ENCODE data around the gene TAAR5. TPM values are rescaled to one million over a fixed set of nuclear protein-coding genes. Genes with fewer than 3 reads are reported as not detected.
A peak's percentile ranks its signal among the peaks of the same experiment; 100 is the strongest.
"Not testable (repeated sequence)": the region's sequence is repeated elsewhere in the genome, so short reads cannot be mapped to it uniquely, and the experiment has no call there.

Gene TAAR5, protein sequence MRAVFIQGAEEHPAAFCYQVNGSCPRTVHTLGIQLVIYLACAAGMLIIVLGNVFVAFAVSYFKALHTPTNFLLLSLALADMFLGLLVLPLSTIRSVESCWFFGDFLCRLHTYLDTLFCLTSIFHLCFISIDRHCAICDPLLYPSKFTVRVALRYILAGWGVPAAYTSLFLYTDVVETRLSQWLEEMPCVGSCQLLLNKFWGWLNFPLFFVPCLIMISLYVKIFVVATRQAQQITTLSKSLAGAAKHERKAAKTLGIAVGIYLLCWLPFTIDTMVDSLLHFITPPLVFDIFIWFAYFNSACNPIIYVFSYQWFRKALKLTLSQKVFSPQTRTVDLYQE
- total RNA-seq: not detected
- polyA plus RNA-seq: not detected
- total RNA-seq: 0 reads per million in 6 experiments

DNA sequence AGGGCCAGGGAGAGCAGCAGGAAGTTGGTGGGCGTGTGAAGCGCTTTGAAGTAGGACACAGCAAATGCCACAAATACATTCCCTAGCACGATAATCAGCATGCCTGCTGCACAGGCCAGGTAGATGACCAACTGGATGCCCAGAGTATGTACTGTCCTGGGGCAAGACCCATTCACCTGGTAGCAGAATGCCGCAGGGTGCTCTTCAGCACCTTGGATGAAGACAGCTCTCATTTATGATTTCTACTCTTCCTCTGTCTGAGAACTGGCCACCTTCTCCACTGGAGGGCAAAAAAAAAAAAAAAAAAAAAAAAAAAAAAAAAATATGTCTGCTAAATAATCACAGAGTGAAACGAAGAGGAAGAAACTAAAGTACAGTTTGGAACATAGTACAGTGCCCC lies at the start of gene TAAR5:
TAAR5 (minus strand) TSS at position 288 of the 400 bp plus-strand sequence; CDS start at position 233, 55 bp downstream.
- Mint-ChIP-seq H3K4me1 (no peaks in the 10 kb centered on the region), H3K27me3 (peaks cover 9 to 49% (median 17%) of the 10 kb centered on the region in 5 donors), H3K27ac (peak within 1 kb of the TSS in 1 of 10 donors; percentile 15), H3K4me3 (no peak within 1 kb of the TSS), H3K9me3 (peaks cover 0 to 2% (median 0%) of the 10 kb centered on the region in 9 donors), H3K36me3 (no peaks in the 10 kb centered on the region)
- ATAC-seq (no peak), DNase-seq (no peak)
- POLR2A ChIA-PET: no interaction called here

DNA sequence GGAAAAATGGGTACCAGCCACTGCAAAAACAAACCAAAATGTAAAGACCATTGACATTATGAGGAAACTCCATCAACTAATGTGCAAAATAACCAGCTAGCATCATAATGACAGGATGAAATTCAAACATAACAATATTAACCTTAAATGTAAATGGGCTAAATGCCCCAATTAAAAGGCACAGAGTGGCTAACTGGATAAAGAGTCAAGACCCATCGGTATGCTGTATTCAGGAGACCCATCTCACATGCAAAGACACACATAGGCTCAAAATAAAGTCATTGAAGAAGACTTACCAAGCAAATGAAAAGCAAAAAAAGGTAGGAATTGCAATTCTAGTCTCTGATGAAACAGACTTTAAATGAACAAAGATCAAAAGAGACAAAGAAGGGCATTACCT lies 47.6 kb upstream of the TAAR5 start:
- H3K36me3 Mint-ChIP-seq, ATAC-seq, H3K4me1 Mint-ChIP-seq, H3K27ac Mint-ChIP-seq, DNase-seq, POLR2A ChIA-PET, H3K4me3 Mint-ChIP-seq: not testable (repeated sequence)
- Mint-ChIP-seq H3K27me3 (peaks cover 14 to 45% (median 40%) of the 10 kb centered on the region in 5 donors), H3K9me3 (peaks cover 0 to 14% (median 5%) of the 10 kb centered on the region in 9 donors)

DNA sequence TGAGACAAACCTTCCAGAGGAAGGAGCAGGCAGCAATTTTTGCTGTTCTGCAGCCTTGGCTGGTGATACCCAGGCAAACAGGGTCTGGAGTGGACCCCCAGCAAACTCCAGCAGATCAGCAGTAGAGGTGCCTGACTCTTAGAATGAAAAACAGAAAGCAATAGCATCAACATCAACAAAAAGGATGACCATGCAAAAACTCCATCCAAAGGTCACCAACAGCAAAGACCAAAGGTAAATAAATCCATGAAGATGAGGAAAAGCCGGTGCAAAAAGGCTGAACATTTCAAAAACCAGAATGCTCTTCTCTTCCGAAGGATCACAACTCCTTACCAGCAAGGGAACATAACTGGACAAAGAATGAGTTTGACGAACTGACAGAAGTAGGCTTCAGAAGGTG lies 46.4 kb upstream of the TAAR5 start:
- H3K4me3 Mint-ChIP-seq, POLR2A ChIA-PET, ATAC-seq, H3K4me1 Mint-ChIP-seq, H3K27ac Mint-ChIP-seq, DNase-seq, H3K36me3 Mint-ChIP-seq: not testable (repeated sequence)
- H3K27me3 Mint-ChIP-seq: peaks cover 14 to 50% (median 40%) of the 10 kb centered on the region in 5 donors
- peaks cover 0 to 14% (median 5%) of the 10 kb centered on the region in 9 donors for H3K9me3 Mint-ChIP-seq

DNA sequence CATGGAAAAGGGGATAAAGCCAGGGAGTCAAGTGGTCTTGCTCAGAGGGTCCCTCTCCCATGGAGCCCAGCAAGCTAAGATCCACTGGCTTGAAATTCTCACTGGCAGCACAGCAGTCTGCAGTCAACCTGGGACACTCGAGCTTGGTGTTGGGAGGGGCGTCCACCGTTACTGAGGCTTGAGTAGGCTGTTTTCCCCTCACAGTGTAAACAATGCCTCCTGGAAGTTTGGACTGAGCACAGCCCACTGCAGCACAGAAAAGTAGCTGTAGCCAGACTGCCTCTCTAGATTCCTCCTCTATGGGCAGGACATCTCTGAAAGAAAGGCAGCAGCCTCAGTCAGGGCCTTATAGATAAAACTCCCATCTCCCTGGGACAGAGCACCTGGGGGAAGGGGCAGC lies 45.7 kb upstream of the TAAR5 start:
- H3K36me3 Mint-ChIP-seq, H3K4me1 Mint-ChIP-seq, H3K27ac Mint-ChIP-seq, H3K4me3 Mint-ChIP-seq, ATAC-seq, POLR2A ChIA-PET, DNase-seq: not testable (repeated sequence)
- Mint-ChIP-seq H3K9me3 (peaks cover 0 to 14% (median 5%) of the 10 kb centered on the region in 9 donors), H3K27me3 (peaks cover 18 to 54% (median 43%) of the 10 kb centered on the region in 5 donors)

DNA sequence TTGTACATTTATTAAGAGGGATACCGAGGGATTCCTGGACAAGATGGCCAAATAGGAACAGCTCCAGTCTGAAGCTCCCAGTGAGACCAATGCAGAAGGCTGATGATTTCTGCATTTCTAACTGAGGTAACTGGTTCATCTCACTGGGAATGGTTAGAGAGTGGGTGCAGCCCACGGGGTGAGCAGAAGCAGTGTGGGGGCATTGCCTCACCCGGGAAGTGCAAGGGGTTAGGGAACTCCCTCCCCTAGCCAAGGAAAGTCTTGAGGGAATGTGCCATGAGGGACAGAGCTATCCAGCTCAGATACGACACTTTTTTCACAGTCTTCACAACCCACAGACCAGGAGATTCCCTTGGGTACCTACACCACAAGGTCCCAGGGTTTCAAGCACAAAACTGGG lies 45.3 kb upstream of the TAAR5 start:
- POLR2A ChIA-PET: no interaction called here
- Mint-ChIP-seq H3K4me3 (no peak overlapping the region), H3K36me3 (no peaks in the 10 kb centered on the region), H3K27ac (no peak overlapping the region), H3K27me3 (peaks cover 16 to 54% (median 43%) of the 10 kb centered on the region in 5 donors), H3K4me1 (no peaks in the 10 kb centered on the region), H3K9me3 (peaks cover 0 to 14% (median 5%) of the 10 kb centered on the region in 9 donors)
- DNase-seq (no peak), ATAC-seq (no peak)

DNA sequence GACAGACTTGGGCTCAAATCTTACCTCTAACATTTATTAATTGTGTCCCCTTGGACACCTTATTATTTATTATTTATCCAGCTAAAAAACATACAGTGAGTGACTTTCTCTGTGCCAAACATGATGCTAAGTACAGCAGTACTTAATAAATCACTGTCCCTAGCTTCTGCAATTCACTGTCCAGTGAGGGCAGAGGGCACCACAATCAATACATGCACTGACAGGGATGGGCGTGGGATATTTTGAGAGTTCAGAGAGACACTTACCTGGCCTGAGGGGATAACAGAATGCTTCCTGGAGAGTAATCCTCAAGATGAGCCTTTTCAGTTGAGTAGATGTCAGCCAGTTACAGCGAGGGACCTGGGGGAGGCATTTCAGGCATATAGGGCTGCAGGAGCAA lies 43.8 kb upstream of the TAAR5 start:
- ATAC-seq (no peak), DNase-seq (no peak)
- Mint-ChIP-seq H3K4me1 (no peaks in the 10 kb centered on the region), H3K27ac (no peak overlapping the region), H3K4me3 (no peak overlapping the region), H3K36me3 (no peaks in the 10 kb centered on the region), H3K27me3 (peaks cover 20 to 62% (median 45%) of the 10 kb centered on the region in 5 donors), H3K9me3 (peaks cover 0 to 16% (median 6%) of the 10 kb centered on the region in 9 donors)
- POLR2A ChIA-PET: no interaction called here

DNA sequence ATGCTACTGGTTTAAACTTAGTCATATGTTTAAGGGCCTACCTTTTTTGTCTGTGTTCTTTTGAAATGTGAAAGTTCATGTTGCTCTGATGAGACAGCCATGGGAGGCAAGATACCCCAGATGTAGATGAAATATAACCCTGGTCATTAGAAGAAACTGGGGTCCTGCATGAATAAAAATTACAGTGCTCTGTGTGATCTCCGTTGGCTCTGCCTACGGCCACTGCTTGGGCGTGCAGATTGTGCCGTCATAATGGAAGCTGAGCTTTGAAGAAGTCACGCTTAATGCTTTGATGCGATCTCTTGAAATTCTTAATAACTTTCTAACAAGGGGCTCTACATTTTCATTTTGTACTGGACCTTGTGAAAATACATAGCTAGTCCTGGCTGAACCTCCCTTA lies 34.6 kb upstream of the TAAR5 start, which contains the start of gene TAAR2:
TAAR2 (minus strand) TSS at position 101 of the 400 bp plus-strand sequence; CDS start at position 101, 0 bp downstream.
- H3K27ac Mint-ChIP-seq: no peak within 1 kb of the TSS
- peaks cover 6 to 41% (median 17%) of the 10 kb centered on the region in 5 donors for H3K27me3 Mint-ChIP-seq
- H3K9me3 Mint-ChIP-seq: peaks cover 0 to 18% (median 3%) of the 10 kb centered on the region in 9 donors
- no peak within 1 kb of the TSS for H3K4me3 Mint-ChIP-seq
- POLR2A ChIA-PET: no interaction called here
- DNase-seq (no peak), ATAC-seq (no peak)
- no peaks in the 10 kb centered on the region for H3K36me3 Mint-ChIP-seq
- no peaks in the 10 kb centered on the region for H3K4me1 Mint-ChIP-seq

DNA sequence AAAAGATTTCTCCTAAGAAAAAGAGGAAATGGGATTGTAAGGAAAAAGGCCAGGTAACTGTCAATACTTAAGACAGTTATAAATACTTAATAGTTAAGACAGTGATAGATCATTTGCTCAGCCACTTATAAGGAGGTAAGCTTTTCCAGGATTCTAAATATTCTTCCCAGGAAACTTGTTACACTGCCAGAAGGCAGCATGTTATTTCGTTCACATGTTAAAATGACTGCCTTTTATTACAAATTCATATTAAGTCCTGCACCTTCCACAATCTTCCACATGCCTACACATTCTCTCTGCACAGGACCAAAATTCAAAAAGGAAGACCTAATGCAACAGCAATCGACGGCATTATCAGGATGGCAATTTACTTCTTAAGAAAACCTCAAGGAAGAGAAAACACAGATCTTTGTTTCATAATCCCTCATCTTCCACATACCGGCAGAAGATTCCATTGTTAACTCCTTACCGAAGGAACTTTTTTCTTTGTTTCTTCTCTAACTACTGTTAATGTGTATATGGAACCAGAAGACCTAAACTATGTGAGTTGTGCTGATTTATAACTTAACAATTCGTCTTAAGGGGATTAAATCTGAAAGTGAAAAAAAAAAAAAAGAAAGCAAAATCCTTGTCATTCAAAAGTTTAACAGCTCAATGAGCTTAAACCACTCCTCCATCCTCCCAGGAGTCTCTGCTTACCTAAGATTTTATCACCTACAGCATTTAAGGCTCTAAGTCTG lies 33.7 kb upstream of the TAAR5 start:
- no peaks in the 10 kb centered on the region for H3K36me3 Mint-ChIP-seq
- H3K27ac Mint-ChIP-seq: no peak overlapping the region
- no peaks in the 10 kb centered on the region for H3K4me1 Mint-ChIP-seq
- H3K27me3 Mint-ChIP-seq: peaks cover 9 to 39% (median 14%) of the 10 kb centered on the region in 5 donors
- POLR2A ChIA-PET: no interaction called here
- DNase-seq: no peak
- no peak for ATAC-seq
- H3K4me3 Mint-ChIP-seq: no peak overlapping the region
- peaks cover 0 to 16% (median under 1%) of the 10 kb centered on the region in 9 donors for H3K9me3 Mint-ChIP-seq

DNA sequence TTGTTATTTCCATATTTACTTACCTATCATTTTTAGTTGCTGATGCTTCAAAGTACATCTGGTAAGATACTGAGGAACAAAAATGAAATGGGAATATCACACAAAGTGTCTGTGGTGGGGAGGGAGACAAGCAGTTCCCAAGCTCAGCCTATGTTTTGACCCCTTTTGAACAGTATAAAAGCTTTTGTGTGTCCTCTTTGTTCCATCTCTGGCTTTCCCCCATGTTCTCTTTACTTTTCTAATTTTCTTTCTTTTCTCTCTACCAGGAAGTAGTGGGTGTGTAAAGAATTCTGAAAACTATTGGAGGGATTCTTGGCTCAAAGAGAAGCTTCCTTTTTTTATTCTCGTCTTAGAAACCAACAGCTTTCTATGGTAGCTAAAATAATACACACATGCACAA lies 27.1 kb upstream of the TAAR5 start:
- no peak for ATAC-seq
- Mint-ChIP-seq H3K36me3 (no peaks in the 10 kb centered on the region), H3K4me1 (peaks cover 0 to 20% (median 0%) of the 10 kb centered on the region in 4 donors), H3K9me3 (no peaks in the 10 kb centered on the region), H3K27me3 (peaks cover 0 to 8% (median 3%) of the 10 kb centered on the region in 5 donors), H3K4me3 (no peak overlapping the region), H3K27ac (no peak overlapping the region)
- POLR2A ChIA-PET: no interaction called here
- no peak for DNase-seq

DNA sequence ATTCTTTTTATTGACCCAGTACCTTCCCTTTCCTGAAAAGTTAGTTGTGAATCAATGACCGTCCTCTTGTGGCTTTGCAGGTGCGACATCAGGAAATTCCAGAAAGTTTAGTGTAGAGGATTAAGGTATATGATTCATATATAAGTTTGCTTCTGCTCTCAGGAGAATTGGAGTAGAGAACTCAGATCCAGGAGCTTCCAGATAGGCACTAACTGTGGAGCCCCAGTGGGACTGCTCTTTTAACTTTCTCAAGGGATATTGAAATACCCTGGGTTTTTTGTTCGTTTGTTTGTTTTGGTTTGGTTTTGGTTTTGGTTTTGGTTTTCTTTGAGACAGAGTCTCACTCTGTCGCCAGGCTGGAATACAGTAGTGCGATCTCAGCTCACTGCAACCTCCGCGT lies 25.0 kb upstream of the TAAR5 start:
- Mint-ChIP-seq H3K27me3 (peaks cover 0 to 7% (median 0%) of the 10 kb centered on the region in 5 donors), H3K4me1 (peaks cover 0 to 20% (median 0%) of the 10 kb centered on the region in 4 donors), H3K9me3 (no peaks in the 10 kb centered on the region), H3K36me3 (no peaks in the 10 kb centered on the region), H3K4me3 (peak overlapping the region in 6 of 10 donors; percentile 3 to 79 (median 27)), H3K27ac (peak overlapping the region in 2 of 10 donors; percentile 11 to 46)
- DNase-seq (no peak), ATAC-seq (no peak)
- POLR2A ChIA-PET: no interaction called here

DNA sequence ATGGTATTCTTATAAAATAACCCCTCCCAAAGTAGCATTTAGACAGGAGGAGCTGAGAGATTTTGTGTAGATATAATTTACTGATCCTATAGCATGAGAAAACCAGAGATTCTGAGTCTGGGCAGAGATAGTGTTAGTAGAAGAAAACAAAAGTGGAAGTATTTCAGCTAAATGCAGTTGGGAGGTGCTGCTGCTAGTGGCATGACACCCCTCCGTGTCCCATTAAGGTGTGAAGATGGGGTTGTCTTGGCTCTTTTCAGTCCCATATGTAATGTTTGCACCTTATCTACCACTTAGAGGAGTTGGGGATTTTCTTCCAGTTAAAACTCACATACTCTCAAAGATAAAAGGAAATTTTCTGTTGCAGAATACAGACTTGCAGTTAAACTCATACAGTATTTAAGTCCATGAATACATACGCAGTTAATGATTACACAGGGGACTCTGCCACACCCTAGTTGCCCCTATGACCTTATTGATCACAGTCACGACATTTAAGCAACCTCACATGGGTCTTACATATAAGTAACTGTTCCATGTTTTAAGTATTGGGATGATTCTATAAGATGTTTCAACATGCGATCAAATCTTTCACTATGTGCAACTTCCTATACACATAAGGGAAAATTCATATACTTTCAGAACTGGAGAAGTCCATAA lies 23.0 kb upstream of the TAAR5 start:
- no peaks in the 10 kb centered on the region for H3K36me3 Mint-ChIP-seq
- ATAC-seq: no peak
- peaks cover 0 to 20% (median 0%) of the 10 kb centered on the region in 4 donors for H3K4me1 Mint-ChIP-seq

DNA sequence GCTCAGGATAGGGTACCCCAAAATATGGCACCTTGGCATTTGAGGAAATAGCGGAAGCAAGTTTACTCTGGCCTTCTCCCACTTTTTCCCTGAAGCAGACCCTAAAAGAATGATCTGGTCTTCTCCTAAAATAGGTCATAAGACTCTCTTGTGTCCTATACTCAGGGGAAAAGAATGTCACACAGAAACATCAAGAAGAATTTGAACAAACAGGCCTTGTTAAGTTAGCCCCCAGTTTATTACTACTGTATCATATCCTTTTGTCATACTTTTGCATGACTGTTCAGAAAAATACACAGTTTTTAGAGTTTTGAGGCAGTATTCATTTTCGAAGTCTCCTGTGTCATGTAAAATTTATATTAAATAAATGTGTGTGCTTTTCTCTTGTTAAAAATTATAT lies 22.1 kb upstream of the TAAR5 start:
- Mint-ChIP-seq H3K9me3 (no peaks in the 10 kb centered on the region), H3K36me3 (no peaks in the 10 kb centered on the region), H3K4me3 (no peak overlapping the region), H3K27me3 (peaks cover 0 to 5% (median 1%) of the 10 kb centered on the region in 5 donors), H3K27ac (no peak overlapping the region), H3K4me1 (peaks cover 0 to 20% (median 0%) of the 10 kb centered on the region in 4 donors)
- DNase-seq (no peak), ATAC-seq (no peak)
- POLR2A ChIA-PET: no interaction called here

More for the DNA sequence above, 23.0 kb upstream of the TAAR5 start:
- DNase-seq: peak in 1 of 10 donors; percentile 9
- H3K4me3 Mint-ChIP-seq: no peak overlapping the region
- no peaks in the 10 kb centered on the region for H3K9me3 Mint-ChIP-seq
- peaks cover 0 to 4% (median 1%) of the 10 kb centered on the region in 5 donors for H3K27me3 Mint-ChIP-seq
- POLR2A ChIA-PET: no interaction called here
- no peak overlapping the region for H3K27ac Mint-ChIP-seq

Measured in naive thymus-derived CD8-positive, alpha-beta T cell (primary cell).